GM18507 (cell line): ENCODE results near the gene CLCN4.

Experiments
- DNase-seq: peaks from one replicate; pipeline ENCODE4 v3.0.0; 2011; ENCODE audit warnings: low read depth; ENCODE audit not compliant: insufficient read length; ENCODE audit errors: extremely low spot score
- FAIRE-seq: peaks from 2 replicates; lab custom pipeline; 2011; peaks lifted over from hg19 to GRCh38; lab: Jason Lieb, UNC

Gene CLCN4

GRCh38 chrX:10286195-10286594, 129.4 kb downstream of the CLCN4 start:
- DNase-seq (no peak), FAIRE-seq (no peak)
